Fibroblast of the conjunctiva (primary cell): Measurements from ENCODE around the gene MSLN.

Experiments used
- DNase-seq: peaks from one replicate; pipeline ENCODE4 v3.0.0-alpha.2; 2010; ENCODE audit warnings: low read depth

MSLN gene

GRCh38 chr16:760545-761343 lies at the start of gene MSLN:
TSS of gene MSLN (plus strand) at chr16:760734. CDS start at chr16:762681, 1,947 bp downstream.
- no peak for DNase-seq

- no peak for DNase-seq
These were observed 49.5 kb upstream of the MSLN start for GRCh38 chr16:711084-711483.

GRCh38 chr16:711548-712320 lies 48.8 kb upstream of the MSLN start:
- DNase-seq: peak; percentile 32

GRCh38 chr16:712740-713250 lies 47.7 kb upstream of the MSLN start:
- DNase-seq: peak; percentile 73

- no peak for DNase-seq
These were observed 46.5 kb upstream of the MSLN start for GRCh38 chr16:714079-714478.

GRCh38 chr16:714558-715476 lies 45.7 kb upstream of the MSLN start, which contains the start of gene METRN:
TSS of gene METRN (plus strand) at chr16:715118. CDS start at chr16:715290, 172 bp downstream.
- DNase-seq: peak; percentile 48

- DNase-seq: no peak
These were observed 44.9 kb upstream of the MSLN start for GRCh38 chr16:715477-716199.

- DNase-seq: peak; percentile 48
These were observed 44.4 kb upstream of the MSLN start for GRCh38 chr16:716200-716568.

- DNase-seq: no peak
These were observed 43.7 kb upstream of the MSLN start for GRCh38 chr16:716768-717325.

GRCh38 chr16:717450-718245 lies 42.9 kb upstream of the MSLN start:
- DNase-seq: no peak

- DNase-seq: no peak
These were observed 42.1 kb upstream of the MSLN start for GRCh38 chr16:718389-718788.

GRCh38 chr16:718922-719321 lies 41.6 kb upstream of the MSLN start:
- no peak for DNase-seq

- DNase-seq: no peak
These were observed 40.6 kb upstream of the MSLN start for GRCh38 chr16:719815-720446.

GRCh38 chr16:720447-720989 lies 40.0 kb upstream of the MSLN start:
- DNase-seq: peak; percentile 30

GRCh38 chr16:720990-721764 lies 39.4 kb upstream of the MSLN start, which contains the start of gene ANTKMT:
TSS of gene ANTKMT (plus strand) at chr16:721146. CDS start at chr16:721275, 129 bp downstream.
- peak; percentile 39 for DNase-seq

GRCh38 chr16:721765-722540 lies 38.6 kb upstream of the MSLN start:
- no peak for DNase-seq

GRCh38 chr16:722835-723633 lies 37.5 kb upstream of the MSLN start:
- no peak for DNase-seq
